ENCODE measurements around the gene EDEM3. TPM values are rescaled to one million over a fixed set of nuclear protein-coding genes. Genes with fewer than 3 reads are reported as not detected.

EDEM3 gene
- total and polyA plus RNA-seq, 4 donors: 11.7 to 53.8 (median 23.7) TPM

- TF ChIP-seq, protein P1, sequence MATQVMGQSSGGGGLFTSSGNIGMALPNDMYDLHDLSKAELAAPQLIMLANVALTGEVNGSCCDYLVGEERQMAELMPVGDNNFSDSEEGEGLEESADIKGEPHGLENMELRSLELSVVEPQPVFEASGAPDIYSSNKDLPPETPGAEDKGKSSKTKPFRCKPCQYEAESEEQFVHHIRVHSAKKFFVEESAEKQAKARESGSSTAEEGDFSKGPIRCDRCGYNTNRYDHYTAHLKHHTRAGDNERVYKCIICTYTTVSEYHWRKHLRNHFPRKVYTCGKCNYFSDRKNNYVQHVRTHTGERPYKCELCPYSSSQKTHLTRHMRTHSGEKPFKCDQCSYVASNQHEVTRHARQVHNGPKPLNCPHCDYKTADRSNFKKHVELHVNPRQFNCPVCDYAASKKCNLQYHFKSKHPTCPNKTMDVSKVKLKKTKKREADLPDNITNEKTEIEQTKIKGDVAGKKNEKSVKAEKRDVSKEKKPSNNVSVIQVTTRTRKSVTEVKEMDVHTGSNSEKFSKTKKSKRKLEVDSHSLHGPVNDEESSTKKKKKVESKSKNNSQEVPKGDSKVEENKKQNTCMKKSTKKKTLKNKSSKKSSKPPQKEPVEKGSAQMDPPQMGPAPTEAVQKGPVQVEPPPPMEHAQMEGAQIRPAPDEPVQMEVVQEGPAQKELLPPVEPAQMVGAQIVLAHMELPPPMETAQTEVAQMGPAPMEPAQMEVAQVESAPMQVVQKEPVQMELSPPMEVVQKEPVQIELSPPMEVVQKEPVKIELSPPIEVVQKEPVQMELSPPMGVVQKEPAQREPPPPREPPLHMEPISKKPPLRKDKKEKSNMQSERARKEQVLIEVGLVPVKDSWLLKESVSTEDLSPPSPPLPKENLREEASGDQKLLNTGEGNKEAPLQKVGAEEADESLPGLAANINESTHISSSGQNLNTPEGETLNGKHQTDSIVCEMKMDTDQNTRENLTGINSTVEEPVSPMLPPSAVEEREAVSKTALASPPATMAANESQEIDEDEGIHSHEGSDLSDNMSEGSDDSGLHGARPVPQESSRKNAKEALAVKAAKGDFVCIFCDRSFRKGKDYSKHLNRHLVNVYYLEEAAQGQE (IDR thresholded peaks at IDR 0.05): no peak
- TF ChIP-seq GABPA (IDR thresholded peaks at IDR 0.05 in 1 of 2, conservative IDR thresholded peaks at IDR 0.05 in 1 of 2): no peak
- no peak for TF ChIP-seq YY1 (IDR thresholded peaks at IDR 0.05)
Measured at GRCh38 chr1:184647471-184647870, 107.2 kb downstream of the EDEM3 start (continued).

DNA sequence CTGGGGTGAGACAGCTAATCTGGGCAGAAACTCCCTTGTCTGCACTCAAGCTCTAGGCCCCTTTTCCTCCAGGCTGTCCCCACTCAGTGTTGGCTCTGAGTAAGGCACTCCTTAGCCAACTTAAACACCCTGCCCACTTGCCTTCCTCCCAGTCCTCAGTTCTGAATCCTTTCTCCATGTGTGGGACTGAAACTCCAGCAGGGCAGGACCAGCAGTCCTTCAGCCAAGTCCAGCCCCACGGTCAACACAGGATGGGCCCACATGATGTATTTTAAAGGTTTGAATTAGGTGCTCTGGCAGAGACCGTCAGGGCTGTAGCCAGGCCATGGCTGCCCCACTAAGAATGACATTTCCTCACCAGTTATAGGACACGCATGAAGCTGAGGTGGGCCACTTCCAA is 107.8 kb downstream of the EDEM3 start:
- Histone ChIP-seq H3K4me1 (ENCODE audit: control insufficient read depth in 4 of 4, insufficient read depth in 4 of 4, low read length in 3 of 4) (peaks cover 0 to 6% (median 0%) of the 10 kb centered on the region in 4 donors), H3K9ac (ENCODE audit: low read depth in 1 of 2, low read length in 2 of 2) (no peak overlapping the region), H3K9me3 (ENCODE audit: control insufficient read depth in 4 of 4, low read length in 3 of 4) (no peaks in the 10 kb centered on the region), H3K27me3 (ENCODE audit: control insufficient read depth in 4 of 4, insufficient read depth in 4 of 4, low read length in 3 of 4) (no peaks in the 10 kb centered on the region), H3K27ac (ENCODE audit: low read depth in 1 of 2, low read length in 2 of 2) (no peak overlapping the region), H3K36me3 (ENCODE audit: control insufficient read depth in 4 of 4, insufficient read depth in 3 of 4, low read depth in 1 of 4, low read length in 3 of 4) (no peaks in the 10 kb centered on the region), H3K4me3 (ENCODE audit: low read depth in 1 of 3, low read length in 3 of 3) (no peak overlapping the region)
- WGBS: 96% methylated on average over 3 of the region's 3 CpGs
- DNase-seq (ENCODE audit: low spot score): no peak
- TF ChIP-seq, protein P1 (IDR thresholded peaks at IDR 0.05): no peak
- TF ChIP-seq SP1 (IDR thresholded peaks at IDR 0.05) (no peak), YY1 (IDR thresholded peaks at IDR 0.05) (no peak), HNF4A (conservative IDR thresholded peaks at IDR 0.05) (no peak), FOXA1 (IDR thresholded peaks at IDR 0.05) (no peak), NR2F2 (IDR thresholded peaks at IDR 0.05) (no peak), JUND (IDR thresholded peaks at IDR 0.05) (no peak), EGR1 (IDR thresholded peaks at IDR 0.05; ENCODE audit: low read depth in 2 of 2) (no peak), RXRA (IDR thresholded peaks at IDR 0.05) (no peak), ZBTB33 (IDR thresholded peaks at IDR 0.05) (no peak), HNF4G (IDR thresholded peaks at IDR 0.05) (no peak), TAF1 (conservative IDR thresholded peaks at IDR 0.05) (no peak)
- TF ChIP-seq, protein P2, sequence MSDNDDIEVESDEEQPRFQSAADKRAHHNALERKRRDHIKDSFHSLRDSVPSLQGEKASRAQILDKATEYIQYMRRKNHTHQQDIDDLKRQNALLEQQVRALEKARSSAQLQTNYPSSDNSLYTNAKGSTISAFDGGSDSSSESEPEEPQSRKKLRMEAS (IDR thresholded peaks at IDR 0.05): no peak
- TF ChIP-seq, protein P3, sequence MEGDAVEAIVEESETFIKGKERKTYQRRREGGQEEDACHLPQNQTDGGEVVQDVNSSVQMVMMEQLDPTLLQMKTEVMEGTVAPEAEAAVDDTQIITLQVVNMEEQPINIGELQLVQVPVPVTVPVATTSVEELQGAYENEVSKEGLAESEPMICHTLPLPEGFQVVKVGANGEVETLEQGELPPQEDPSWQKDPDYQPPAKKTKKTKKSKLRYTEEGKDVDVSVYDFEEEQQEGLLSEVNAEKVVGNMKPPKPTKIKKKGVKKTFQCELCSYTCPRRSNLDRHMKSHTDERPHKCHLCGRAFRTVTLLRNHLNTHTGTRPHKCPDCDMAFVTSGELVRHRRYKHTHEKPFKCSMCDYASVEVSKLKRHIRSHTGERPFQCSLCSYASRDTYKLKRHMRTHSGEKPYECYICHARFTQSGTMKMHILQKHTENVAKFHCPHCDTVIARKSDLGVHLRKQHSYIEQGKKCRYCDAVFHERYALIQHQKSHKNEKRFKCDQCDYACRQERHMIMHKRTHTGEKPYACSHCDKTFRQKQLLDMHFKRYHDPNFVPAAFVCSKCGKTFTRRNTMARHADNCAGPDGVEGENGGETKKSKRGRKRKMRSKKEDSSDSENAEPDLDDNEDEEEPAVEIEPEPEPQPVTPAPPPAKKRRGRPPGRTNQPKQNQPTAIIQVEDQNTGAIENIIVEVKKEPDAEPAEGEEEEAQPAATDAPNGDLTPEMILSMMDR (IDR thresholded peaks at IDR 0.05; ENCODE audit: low read depth, low read length, missing input control): no peak
- TF ChIP-seq, protein P4, sequence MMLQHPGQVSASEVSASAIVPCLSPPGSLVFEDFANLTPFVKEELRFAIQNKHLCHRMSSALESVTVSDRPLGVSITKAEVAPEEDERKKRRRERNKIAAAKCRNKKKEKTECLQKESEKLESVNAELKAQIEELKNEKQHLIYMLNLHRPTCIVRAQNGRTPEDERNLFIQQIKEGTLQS (IDR thresholded peaks at IDR 0.05): no peak

Measured in liver (tissue), 9 donors.